ENCODE data around the gene KIF3C.
A peak's percentile ranks its signal among the peaks of the same experiment; 100 is the strongest.
"Not testable (repeated sequence)": the region's sequence is repeated elsewhere in the genome, so short reads cannot be mapped to it uniquely, and the experiment has no call there.

Gene KIF3C

GRCh38 chr2:25958611-25959010 lies 23.7 kb downstream of the KIF3C start:
- not testable (repeated sequence) for DNase-seq

GRCh38 chr2:25957743-25958142 lies 24.6 kb downstream of the KIF3C start:
- DNase-seq: no peak

- no peak for DNase-seq
Observed at GRCh38 chr2:25955869-25956535, 26.3 kb downstream of the KIF3C start.

- DNase-seq: no peak
Observed at GRCh38 chr2:25955036-25955435, 27.3 kb downstream of the KIF3C start.

- no peak for DNase-seq
Observed at GRCh38 chr2:25954199-25954752, 28.0 kb downstream of the KIF3C start.

- DNase-seq: peak; percentile 75
Observed at GRCh38 chr2:25951071-25951547, 31.2 kb downstream of the KIF3C start.

GRCh38 chr2:25948437-25948836 lies 33.9 kb downstream of the KIF3C start:
- no peak for DNase-seq

GRCh38 chr2:25941042-25941441 lies 41.3 kb downstream of the KIF3C start:
- DNase-seq: no peak

GRCh38 chr2:25939257-25939668 lies 43.0 kb downstream of the KIF3C start:
- DNase-seq: no peak

GRCh38 chr2:25938345-25938744 lies 44.0 kb downstream of the KIF3C start:
- DNase-seq: no peak

- DNase-seq: no peak
Observed at GRCh38 chr2:25936889-25937545, 45.3 kb downstream of the KIF3C start.

GRCh38 chr2:25933622-25934021 lies 48.7 kb downstream of the KIF3C start:
- no peak for DNase-seq

- no peak for DNase-seq
Observed at GRCh38 chr2:25929789-25930473, 52.4 kb downstream of the KIF3C start.

GRCh38 chr2:25928668-25929067 lies 53.6 kb downstream of the KIF3C start:
- no peak for DNase-seq

GRCh38 chr2:25926984-25927756 lies 55.1 kb downstream of the KIF3C start:
- no peak for DNase-seq

- DNase-seq: no peak
Observed at GRCh38 chr2:25922501-25922900, 59.8 kb downstream of the KIF3C start.

- no peak for DNase-seq
Observed at GRCh38 chr2:25920786-25921415, 61.4 kb downstream of the KIF3C start.

GRCh38 chr2:25920336-25920735 lies 62.0 kb downstream of the KIF3C start:
- DNase-seq: no peak

- no peak for DNase-seq
Observed at GRCh38 chr2:25917832-25918231, 64.5 kb downstream of the KIF3C start.

- DNase-seq: not testable (repeated sequence)
Observed at GRCh38 chr2:25917411-25917810, 64.9 kb downstream of the KIF3C start.

- DNase-seq: peak; percentile 25
Observed at GRCh38 chr2:25915944-25916772, 66.1 kb downstream of the KIF3C start.

Measured in CD4-positive, alpha-beta T cell treated with Interleukin-15 for 1 hour (primary cell).